ENCODE data around the gene ARHGAP27. TPM values are rescaled to one million over a fixed set of nuclear protein-coding genes. Genes with fewer than 3 reads are reported as not detected.

ARHGAP27 gene
- total RNA-seq, 3 donors from 2014 or later (not counting 1 experiment from before 2014, with no cell fraction given): 125 to 141 (median 126) TPM

- TF ChIP-seq, protein P1, sequence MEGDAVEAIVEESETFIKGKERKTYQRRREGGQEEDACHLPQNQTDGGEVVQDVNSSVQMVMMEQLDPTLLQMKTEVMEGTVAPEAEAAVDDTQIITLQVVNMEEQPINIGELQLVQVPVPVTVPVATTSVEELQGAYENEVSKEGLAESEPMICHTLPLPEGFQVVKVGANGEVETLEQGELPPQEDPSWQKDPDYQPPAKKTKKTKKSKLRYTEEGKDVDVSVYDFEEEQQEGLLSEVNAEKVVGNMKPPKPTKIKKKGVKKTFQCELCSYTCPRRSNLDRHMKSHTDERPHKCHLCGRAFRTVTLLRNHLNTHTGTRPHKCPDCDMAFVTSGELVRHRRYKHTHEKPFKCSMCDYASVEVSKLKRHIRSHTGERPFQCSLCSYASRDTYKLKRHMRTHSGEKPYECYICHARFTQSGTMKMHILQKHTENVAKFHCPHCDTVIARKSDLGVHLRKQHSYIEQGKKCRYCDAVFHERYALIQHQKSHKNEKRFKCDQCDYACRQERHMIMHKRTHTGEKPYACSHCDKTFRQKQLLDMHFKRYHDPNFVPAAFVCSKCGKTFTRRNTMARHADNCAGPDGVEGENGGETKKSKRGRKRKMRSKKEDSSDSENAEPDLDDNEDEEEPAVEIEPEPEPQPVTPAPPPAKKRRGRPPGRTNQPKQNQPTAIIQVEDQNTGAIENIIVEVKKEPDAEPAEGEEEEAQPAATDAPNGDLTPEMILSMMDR (IDR thresholded peaks at IDR 0.05): no peak
- H3K9me3 Mint-ChIP-seq: no peaks in the 10 kb centered on the region
- H3K4me3 Mint-ChIP-seq: no peak overlapping the region
- intact Hi-C loops (cut with micrococcal nuclease): no loop called here
- H3K4me1 ChIP-seq (ENCODE audit: control insufficient read depth, insufficient read depth, low read length): no peaks in the 10 kb centered on the region
- WGBS (ENCODE audit: insufficient coverage): 84% methylated on average over 3 of the region's 3 CpGs
- H3K27me3 ChIP-seq (ENCODE audit: control insufficient read depth, insufficient read depth, low read length): no peaks in the 10 kb centered on the region
- H3K27ac Mint-ChIP-seq: no peak overlapping the region
- H3K4me3 ChIP-seq (ENCODE audit: low read length): no peak overlapping the region
- H3K9me3 ChIP-seq (ENCODE audit: control insufficient read depth, insufficient read depth, low read length): no peaks in the 10 kb centered on the region
- H3K27ac ChIP-seq (ENCODE audit: low read length): no peak overlapping the region
- peaks cover 0 to 22% of the 10 kb centered on the region in 2 donors for H3K27me3 Mint-ChIP-seq (ENCODE audit: low read depth in 2 of 2)
- no peaks in the 10 kb centered on the region for H3K36me3 Mint-ChIP-seq
- DNase-seq: no peak
- H3K36me3 ChIP-seq (ENCODE audit: control insufficient read depth, insufficient read depth, low read length): no peaks in the 10 kb centered on the region
- H3K4me1 Mint-ChIP-seq: no peaks in the 10 kb centered on the region
- ATAC-seq: no peak
Measured at GRCh38 chr17:45363498-45363897, 69.2 kb downstream of the ARHGAP27 start.

DNA sequence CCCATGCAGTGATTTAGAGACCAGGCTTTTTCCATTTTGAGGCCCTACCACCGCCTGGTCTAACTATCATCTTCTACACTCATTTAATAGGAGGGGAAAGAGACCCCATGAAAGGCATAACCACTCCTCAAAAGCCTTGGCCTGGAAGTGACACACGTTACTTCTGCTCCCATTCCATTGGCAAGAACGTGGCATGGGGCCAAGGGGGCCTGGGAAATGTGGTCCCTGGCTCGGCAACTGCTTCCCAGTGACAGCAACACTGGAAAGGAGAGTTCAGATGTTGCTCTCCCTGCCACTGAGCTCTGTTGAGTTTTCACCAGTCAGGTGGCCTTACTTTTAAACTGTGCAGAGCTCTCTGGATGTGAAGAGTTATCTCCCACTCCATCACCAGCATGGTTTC lies 70.7 kb downstream of the ARHGAP27 start:
- H3K9me3 Mint-ChIP-seq: no peaks in the 10 kb centered on the region
- H3K36me3 Mint-ChIP-seq: no peaks in the 10 kb centered on the region
- Histone ChIP-seq H3K4me1 (ENCODE audit: control insufficient read depth, insufficient read depth, low read length) (no peaks in the 10 kb centered on the region), H3K4me3 (ENCODE audit: low read length) (no peak overlapping the region), H3K36me3 (ENCODE audit: control insufficient read depth, insufficient read depth, low read length) (no peaks in the 10 kb centered on the region), H3K27me3 (ENCODE audit: control insufficient read depth, insufficient read depth, low read length) (no peaks in the 10 kb centered on the region), H3K9me3 (ENCODE audit: control insufficient read depth, insufficient read depth, low read length) (no peaks in the 10 kb centered on the region), H3K27ac (ENCODE audit: low read length) (no peak overlapping the region)
- H3K4me1 Mint-ChIP-seq: no peaks in the 10 kb centered on the region
- TF ChIP-seq, protein P1 (IDR thresholded peaks at IDR 0.05): no peak
- ATAC-seq: no peak
- 88% methylated on average over 4 of the region's 4 CpGs for WGBS (ENCODE audit: insufficient coverage)
- no peak for DNase-seq
- H3K4me3 Mint-ChIP-seq: no peak overlapping the region
- H3K27me3 Mint-ChIP-seq (ENCODE audit: low read depth in 2 of 2): peaks cover 8 to 21% of the 10 kb centered on the region in 2 donors
- no peak overlapping the region for H3K27ac Mint-ChIP-seq
- intact Hi-C loops (cut with micrococcal nuclease): no loop called here

GRCh38 chr17:45361451-45361850 lies 71.2 kb downstream of the ARHGAP27 start:
- H3K36me3 ChIP-seq (ENCODE audit: control insufficient read depth, insufficient read depth, low read length): no peaks in the 10 kb centered on the region
- H3K4me3 ChIP-seq (ENCODE audit: low read length): no peak overlapping the region
- Mint-ChIP-seq H3K36me3 (no peaks in the 10 kb centered on the region), H3K9me3 (no peaks in the 10 kb centered on the region), H3K4me1 (no peaks in the 10 kb centered on the region), H3K27ac (no peak overlapping the region), H3K27me3 (ENCODE audit: low read depth in 2 of 2) (peaks cover 8 to 20% of the 10 kb centered on the region in 2 donors), H3K4me3 (no peak overlapping the region)
- no peaks in the 10 kb centered on the region for H3K4me1 ChIP-seq (ENCODE audit: control insufficient read depth, insufficient read depth, low read length)
- no peak overlapping the region for H3K27ac ChIP-seq (ENCODE audit: low read length)
- ATAC-seq (no peak), DNase-seq (no peak)
- H3K27me3 ChIP-seq (ENCODE audit: control insufficient read depth, insufficient read depth, low read length): no peaks in the 10 kb centered on the region
- intact Hi-C loops (cut with micrococcal nuclease): no loop called here
- TF ChIP-seq, protein P1 (IDR thresholded peaks at IDR 0.05): no peak
- 85% methylated on average over 3 of the region's 3 CpGs for WGBS (ENCODE audit: insufficient coverage)
- H3K9me3 ChIP-seq (ENCODE audit: control insufficient read depth, insufficient read depth, low read length): no peaks in the 10 kb centered on the region

DNA sequence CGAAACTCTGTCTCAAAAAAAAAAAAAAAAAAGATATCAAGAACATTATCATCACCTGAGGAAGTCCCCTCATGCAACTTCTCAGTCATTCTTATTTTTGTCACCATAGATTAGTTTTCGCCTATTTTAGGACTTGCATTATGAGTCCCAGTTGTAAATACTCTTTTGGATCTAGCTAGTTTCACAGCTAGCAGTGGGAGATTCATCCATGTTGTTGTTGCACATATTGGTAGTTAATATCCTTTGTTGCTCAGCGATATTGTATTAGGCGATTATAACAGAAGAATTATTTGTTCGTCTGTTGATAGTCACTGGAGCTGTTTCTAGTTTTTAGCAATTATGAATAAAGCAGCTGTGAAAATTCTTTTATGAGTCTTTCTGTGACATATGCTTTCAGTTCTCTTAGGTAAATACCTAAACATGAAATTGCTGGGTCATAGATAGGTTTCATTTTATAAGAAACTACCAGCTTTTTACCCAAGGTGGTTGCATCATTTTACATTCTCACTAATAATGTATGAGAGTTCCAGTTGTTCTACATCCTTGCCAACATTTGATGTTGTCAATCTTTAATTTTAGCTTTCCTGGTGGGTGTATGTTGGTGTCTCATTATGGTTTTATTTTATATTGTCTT lies 75.2 kb downstream of the ARHGAP27 start:
- Histone ChIP-seq H3K9me3 (ENCODE audit: control insufficient read depth, insufficient read depth, low read length) (no peaks in the 10 kb centered on the region), H3K4me3 (ENCODE audit: low read length) (no peak overlapping the region), H3K27me3 (ENCODE audit: control insufficient read depth, insufficient read depth, low read length) (no peaks in the 10 kb centered on the region), H3K36me3 (ENCODE audit: control insufficient read depth, insufficient read depth, low read length) (no peaks in the 10 kb centered on the region), H3K4me1 (ENCODE audit: control insufficient read depth, insufficient read depth, low read length) (peaks cover 5% of the 10 kb centered on the region), H3K27ac (ENCODE audit: low read length) (no peak overlapping the region)
- H3K9me3 Mint-ChIP-seq: no peaks in the 10 kb centered on the region
- 83% methylated on average over 4 of the region's 5 CpGs for WGBS (ENCODE audit: insufficient coverage)
- no peak overlapping the region for H3K4me3 Mint-ChIP-seq
- peaks cover 0 to 4% of the 10 kb centered on the region in 2 donors for H3K4me1 Mint-ChIP-seq
- DNase-seq: no peak
- no peak for ATAC-seq
- no peak overlapping the region for H3K27ac Mint-ChIP-seq
- intact Hi-C loops (cut with micrococcal nuclease): no loop called here
- H3K36me3 Mint-ChIP-seq: no peaks in the 10 kb centered on the region
- TF ChIP-seq, protein P1 (IDR thresholded peaks at IDR 0.05): no peak
- H3K27me3 Mint-ChIP-seq (ENCODE audit: low read depth in 2 of 2): peaks cover 8 to 17% of the 10 kb centered on the region in 2 donors

All from natural killer cell (primary cell).